Jurkat, Clone E6-1 (cell line): Measurements from ENCODE around the gene SPNS3.

Source experiments
- DNase-seq: peaks from one replicate; pipeline ENCODE4 v3.0.0-alpha.2; 2011; ENCODE audit warnings: low read depth, low spot score
- H3K4me3 ChIP-seq: 2 replicates; pipeline ENCODE4 v1.5.1; 2011; ENCODE audit warnings: mild to moderate bottlenecking, low read length, control low read depth, moderate library complexity

SPNS3 gene

DNA sequence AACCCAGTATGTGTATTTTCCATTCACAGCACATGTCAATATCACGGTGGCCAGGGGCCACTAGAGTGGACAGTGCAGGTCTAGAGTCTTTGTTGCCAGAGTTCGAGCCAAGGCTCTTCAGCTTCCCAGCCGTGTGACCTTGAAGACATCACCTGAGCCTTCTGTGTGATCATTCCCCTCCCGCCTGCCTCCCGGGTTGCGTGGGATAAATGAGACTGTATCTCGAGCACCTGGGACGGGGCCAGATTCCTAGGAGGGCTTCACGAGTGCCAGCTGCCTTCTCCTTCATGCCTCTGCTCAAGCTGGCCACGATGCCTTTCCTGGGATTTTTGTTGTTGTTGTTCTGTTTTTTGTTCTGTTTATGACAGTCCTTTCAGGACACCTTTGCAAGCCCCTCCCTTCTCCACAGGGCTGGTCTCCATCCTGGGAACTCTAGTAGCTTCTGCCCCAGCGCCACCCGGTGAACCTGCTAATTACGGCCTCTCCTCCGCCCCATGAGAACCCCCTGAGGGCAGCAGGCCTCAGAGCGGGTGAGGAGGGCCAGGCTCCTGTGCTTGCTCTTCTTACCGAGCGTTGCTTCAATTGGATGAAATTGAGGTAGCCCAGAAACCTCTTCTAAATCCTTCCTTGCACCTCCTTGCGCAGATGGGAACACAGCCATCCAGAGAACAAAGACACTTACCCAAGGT is 68.9 kb downstream of the SPNS3 start:
- no peak overlapping the region for H3K4me3 ChIP-seq
- DNase-seq = no peak

- DNase-seq = peak; percentile 19
- peak overlapping the region; percentile 31; the same call in 1 of the 2 replicates for H3K4me3 ChIP-seq
Observed at GRCh38 chr17:4503283-4504025, 69.7 kb downstream of the SPNS3 start.

DNA sequence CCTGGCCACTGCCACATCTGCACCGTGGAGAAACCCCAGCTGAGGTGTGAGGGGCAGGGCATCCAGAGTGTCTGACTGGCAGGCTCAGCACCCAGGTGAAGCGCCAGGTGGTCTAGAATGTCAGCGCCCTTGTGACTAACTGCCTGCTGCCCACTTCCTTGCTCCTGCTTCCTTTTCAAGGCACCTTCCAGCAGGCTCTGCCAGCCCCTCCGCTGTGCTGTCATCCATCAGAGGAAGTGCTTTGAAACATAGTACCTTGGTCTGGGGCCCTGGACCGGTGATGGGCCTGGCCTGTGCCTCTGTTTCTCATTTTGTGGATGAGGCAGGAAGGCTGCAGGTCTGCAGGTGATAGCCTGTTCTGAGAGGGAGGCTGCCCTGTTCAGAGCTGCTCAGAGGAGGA is 70.4 kb downstream of the SPNS3 start:
- DNase-seq = peak; percentile 80
- peak overlapping the region; percentile 31 for H3K4me3 ChIP-seq

DNA sequence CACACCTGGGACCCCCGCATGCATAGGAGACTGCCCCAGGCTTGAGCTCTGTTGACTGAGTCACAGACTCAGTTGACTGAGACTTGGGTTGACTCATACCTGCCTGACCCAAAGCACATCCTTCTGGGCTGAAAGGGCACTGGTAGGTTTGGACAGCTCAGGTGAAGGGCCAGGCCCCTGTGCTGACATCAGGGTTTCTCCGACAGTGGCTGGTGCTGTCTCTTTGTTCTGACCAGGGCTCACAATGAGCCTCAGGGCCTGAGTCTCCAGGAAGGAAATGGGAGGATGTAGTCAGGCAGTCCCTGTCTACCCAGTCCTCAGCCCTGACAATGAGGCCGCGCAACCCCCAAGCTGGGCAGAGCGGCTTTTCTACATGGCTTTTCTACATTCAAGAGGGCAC is 71.4 kb downstream of the SPNS3 start:
- no peak overlapping the region for H3K4me3 ChIP-seq
- no peak for DNase-seq

- peak; percentile 17 for DNase-seq
- H3K4me3 ChIP-seq = no peak overlapping the region
Observed at GRCh38 chr17:4506175-4506813, 72.6 kb downstream of the SPNS3 start.

- no peak for DNase-seq
- no peak overlapping the region for H3K4me3 ChIP-seq
Observed at GRCh38 chr17:4506892-4507291, 73.2 kb downstream of the SPNS3 start.

- no peak overlapping the region for H3K4me3 ChIP-seq
- no peak for DNase-seq
Observed at GRCh38 chr17:4507361-4508111, 73.8 kb downstream of the SPNS3 start.

DNA sequence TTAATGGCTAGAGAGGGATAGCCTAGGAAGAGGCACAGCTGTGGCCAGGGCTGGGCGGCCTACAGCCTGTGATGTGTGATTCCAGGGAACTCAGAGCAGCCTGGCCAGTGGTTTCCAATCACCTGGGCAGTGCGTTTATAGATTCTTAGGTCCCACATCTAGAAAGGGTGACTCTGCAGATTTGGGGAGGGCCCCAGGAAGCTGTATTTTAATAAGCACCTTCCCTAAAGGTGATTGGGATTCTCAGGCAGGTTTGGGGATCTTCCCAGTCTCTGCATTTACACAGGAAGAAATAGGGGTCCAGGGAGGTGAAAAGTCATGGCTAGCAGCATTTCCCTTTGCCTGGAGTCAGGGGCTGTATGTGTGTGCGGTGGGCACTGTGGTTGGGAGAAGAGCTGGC is 74.5 kb downstream of the SPNS3 start:
- DNase-seq = no peak
- H3K4me3 ChIP-seq = no peak overlapping the region

DNA sequence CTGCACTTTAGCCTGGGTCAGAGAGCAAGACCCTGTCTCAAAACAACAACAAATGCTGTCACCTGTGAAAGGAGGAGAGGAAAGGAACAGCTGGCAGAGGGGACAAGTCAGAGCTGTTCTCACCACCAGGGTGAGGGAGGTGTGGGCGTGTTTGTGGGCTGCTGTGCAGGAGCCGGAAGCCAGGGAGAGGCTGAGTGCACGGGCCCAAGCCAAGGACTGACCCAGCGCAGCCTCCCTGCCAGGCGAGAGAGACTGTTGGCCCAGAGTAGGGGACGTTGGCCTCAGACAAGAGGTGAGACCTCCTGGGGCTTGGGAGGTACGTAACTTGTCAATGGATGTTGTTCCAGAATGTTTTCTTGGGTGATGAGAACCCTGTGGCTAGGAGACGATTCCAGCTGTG is 75.7 kb downstream of the SPNS3 start:
- peak; percentile 25 for DNase-seq
- H3K4me3 ChIP-seq = no peak overlapping the region

DNA sequence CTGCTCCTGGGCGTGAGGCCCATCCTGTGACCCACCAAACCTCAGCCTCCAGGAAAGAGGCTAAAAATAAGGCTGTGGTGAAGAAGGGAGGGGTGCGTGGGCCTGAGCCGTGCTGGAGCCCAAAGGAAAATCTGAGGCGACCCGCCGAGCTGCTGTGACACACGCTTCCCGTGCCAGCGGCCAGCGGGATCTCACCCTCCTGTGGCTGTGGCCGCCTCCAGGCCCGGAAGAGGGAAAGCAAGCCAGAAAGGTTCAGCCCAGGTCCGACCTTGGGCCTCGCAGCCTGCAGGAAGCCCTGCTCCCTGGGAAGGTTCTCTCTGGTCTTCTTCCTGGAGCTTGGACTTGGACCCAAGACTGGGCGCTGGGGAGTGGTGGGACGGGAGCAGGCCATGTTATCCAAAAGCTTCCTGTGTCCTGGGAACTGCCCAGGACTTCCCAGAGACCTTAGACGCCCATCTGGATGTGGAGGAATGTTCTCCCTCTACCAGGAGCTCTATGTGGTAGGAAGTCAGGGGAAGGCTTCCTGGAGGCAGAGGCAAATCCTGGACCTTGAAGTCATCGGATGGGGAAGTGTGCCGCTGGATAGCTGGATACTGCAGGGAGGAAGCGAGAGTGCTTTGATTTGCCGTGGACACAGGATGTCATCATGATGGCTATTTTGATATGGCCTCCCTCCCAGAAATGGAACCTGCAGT is 76.3 kb downstream of the SPNS3 start:
- no peak for DNase-seq

DNA sequence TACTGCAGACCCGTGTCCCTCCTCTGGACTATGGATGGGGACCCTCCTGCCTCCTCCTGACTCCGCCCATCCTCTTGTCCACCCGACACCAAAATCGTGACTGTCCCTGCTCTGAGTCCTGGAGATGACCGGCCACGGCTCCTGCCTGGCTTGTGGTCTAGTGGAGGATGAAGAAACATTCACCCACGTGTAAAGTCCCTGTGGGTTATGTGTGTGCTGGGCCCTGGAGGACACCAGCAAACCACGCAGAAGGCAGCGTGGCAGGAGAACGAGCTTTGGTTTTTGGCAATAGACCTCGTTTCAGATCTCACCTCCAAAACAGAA is 76.8 kb downstream of the SPNS3 start:
- no peak overlapping the region for H3K4me3 ChIP-seq
- DNase-seq = no peak

More for the DNA sequence above, 76.3 kb downstream of the SPNS3 start:
- no peak overlapping the region for H3K4me3 ChIP-seq

DNA sequence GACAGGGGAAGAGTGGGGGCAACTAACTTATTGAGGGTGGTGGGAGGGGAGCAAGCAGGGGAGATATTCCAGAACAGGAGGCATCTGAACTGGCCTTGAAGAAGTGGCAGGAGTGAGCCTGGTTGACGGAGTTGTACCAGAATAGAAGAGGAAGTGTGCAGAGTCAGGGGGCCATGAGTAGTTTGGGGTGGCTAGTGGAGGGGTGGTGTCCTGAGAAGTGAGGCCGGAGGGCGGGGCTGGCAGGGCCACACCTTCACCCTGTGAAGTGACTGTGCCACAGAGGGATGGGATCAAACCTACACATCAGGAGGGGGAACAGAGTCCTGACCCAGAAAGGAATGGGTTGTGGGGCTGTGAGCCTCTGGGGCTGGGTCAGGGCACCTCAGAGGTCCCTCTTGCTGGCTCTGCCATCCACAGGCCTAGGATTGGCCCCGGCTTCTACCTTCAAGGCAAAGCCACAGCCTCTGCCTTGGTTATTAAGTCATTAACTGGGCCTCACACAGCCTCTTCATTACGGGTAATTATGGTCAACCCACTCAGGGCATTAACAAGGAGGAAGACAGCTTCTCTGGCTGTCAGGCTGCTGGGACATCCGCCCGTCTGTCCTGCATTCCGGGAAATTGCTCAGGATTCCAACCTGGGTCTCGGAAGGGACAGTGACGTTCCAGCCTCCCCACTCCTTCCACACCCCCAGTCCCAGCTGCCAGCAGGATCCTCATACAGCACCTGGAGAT is 77.6 kb downstream of the SPNS3 start:
- no peak overlapping the region for H3K4me3 ChIP-seq
- DNase-seq = no peak

GRCh38 chr17:4512156-4513112 is 78.7 kb downstream of the SPNS3 start:
- DNase-seq = no peak
- H3K4me3 ChIP-seq = no peak overlapping the region

DNA sequence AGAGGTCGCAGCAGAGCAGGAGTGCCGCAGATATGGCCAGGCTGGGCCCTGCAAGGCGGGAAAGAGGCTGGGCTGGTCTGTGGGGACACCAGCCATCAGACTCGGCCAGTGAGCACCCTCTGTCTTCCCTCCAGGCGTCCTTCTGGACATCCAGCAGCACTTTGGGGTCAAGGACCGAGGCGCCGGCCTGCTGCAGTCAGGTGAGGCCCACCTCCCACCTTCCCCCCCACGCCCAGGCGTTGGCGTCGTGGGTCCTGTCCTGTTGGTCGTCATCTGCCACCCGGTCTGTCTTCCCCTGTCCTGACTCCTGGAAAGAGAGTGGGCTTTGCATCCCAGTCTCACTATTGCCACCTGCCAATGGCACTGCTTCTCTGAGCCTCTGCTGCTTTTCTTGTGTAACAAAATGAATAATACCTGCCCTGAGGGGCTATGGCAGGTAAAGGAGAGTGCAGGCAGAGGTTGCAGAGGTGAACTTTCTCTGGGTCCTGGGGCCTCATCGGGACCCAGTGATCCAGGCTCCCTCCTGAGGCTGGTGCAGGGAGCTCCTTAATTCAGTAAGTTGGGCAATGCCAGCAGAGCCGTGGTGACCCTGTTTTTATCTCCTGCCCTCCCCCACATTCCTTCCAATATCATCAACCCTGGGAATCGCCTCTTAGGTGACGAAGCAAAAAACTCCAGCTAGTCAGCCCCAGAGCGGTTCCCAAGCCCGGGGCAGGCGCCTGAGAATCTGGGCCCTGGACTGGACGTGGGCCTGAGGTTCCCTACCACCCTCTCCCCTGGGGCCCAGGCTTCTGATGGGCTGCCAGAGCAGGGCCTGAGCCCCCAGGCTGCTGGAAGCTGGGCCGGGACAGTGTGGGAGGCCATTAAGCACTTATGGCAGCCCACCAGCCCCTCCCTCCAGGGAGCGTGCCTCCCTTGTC is 79.6 kb downstream of the SPNS3 start:
- no peak for DNase-seq
- H3K4me3 ChIP-seq = no peak overlapping the region

DNA sequence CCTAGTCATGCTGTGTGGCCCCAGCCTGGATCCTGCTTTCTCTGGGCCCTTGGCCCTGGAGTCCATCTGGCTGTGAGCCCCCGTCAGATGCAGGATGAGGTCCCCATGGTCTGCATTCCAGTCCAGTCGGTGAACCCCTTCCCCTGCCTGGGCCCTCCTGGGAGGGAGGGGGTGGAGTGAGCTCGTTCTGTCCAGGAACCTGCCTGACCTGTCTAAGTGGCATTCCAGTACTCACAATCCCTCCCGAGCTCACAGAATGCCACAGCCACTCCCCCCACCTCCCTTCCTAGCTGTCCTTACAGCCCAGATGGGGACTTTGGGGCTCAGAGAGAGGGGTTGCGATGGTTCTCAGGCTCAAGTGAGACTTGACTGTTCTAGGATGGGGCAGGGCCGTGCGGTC is 80.5 kb downstream of the SPNS3 start:
- no peak for DNase-seq
- H3K4me3 ChIP-seq = no peak overlapping the region

DNA sequence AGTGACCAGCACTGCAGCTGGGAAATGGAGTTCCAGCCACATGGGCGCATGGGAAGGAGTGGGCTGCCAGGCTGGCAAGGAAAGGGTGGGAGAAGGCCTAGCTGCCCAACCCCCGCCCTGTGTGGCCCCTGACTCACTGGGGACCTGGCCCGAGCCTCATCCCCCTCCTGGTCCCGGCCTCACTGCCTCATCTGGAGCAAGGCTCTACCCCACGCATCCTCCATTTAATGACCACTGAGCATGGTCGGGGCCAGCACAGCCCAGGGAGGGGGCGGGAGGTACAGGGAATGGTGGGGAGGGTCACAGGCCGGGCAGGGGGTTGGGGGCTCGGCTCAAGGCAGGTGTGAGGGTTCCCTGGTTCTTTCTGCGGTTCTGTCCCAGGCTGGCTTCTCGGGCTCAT is 81.0 kb downstream of the SPNS3 start:
- DNase-seq = no peak
- no peak overlapping the region for H3K4me3 ChIP-seq

DNA sequence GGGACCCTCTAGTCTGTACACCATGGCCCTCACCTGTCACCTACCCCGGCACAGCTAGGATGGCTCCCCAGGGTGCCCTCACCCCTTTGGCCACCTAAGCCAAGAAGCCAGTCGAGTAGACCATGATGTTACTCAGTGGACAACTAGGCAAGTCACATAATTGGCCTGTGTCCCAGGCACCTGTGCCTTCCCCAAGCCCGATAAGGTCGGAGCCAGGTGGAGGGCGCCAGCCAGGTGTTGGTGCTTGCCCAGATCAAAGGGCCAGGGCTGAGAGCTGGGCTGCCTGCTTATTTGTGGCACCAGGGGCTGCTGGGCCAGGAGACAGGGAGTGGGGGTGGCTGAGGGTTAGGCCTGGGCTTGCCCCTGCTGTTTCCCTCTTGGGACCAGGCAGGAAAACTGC is 81.8 kb downstream of the SPNS3 start:
- H3K4me3 ChIP-seq = no peak overlapping the region
- no peak for DNase-seq
